ENCODE measurements around the gene LRP5. TPM values are rescaled to one million over a fixed set of nuclear protein-coding genes. Genes with fewer than 3 reads are reported as not detected.

Gene LRP5
- total and polyA plus RNA-seq, 9 of the 15 experiments (the other 6 are each of a cell fraction or from before 2014, with no cell fraction given) = 0.48 to 44.2 (median 13.5) TPM

DNA sequence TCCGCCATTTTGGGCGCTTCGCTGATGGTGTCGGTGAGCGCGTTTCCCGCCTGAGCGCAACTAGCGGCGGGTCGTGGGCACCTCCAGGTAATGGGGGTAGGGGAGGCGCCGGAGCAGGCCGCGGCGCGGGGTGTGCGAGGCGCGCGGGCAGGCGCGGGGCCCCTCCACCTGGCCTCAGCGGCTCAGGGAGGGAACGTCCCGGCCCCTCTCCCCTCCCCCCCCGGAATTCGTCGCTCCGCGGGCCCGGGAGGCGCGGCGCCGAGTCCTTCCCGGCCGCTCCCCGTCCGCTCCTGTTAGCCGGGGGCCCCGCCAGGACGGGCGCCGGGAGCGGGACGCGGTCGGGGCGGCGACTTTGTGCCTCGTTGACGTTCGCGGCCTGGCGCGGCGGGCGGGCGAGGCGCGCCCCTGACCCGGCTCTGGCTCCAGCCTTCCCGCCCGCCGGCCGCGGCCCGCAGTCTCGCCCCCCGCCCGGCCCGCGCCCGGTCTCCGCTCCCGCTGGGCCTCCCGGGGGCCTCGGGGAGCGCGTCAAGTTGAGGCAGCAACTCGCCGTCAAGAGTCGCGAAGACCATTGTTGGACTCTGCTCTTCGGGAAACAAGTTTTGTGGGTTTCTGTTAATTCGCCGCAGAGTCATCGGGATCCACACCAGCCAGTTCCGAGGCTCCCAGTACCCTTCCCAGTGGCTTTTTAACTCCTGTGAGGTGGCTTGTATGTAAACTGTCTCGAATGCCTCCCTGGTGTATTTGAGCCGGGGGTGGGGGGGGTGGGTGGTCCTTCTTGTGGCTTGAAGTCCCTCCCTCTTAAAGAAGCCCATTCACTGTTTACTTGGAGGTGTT lies 148.6 kb downstream of the LRP5 start, which contains the start of gene PPP6R3 (continued):
- TF ChIP-seq MTF1 (CRISPR knock-in tag; IDR thresholded peaks at IDR 0.05; ENCODE audit: borderline replicate concordance) (no peak), BMI1 (IDR thresholded peaks at IDR 0.05; ENCODE audit: low read length) (no peak), ZNF830 (CRISPR knock-in tag; IDR thresholded peaks at IDR 0.05) (no peak), TAF15 (IDR thresholded peaks at IDR 0.05; ENCODE audit: low read depth, low read length) (no peak), U2AF2 (optimal IDR thresholded peaks at IDR 0.05; ENCODE audit: low read depth, low read length) (no peak), FOXJ2 (tag; IDR thresholded peaks at IDR 0.05) (no peak), ERF (CRISPR knock-in tag; IDR thresholded peaks at IDR 0.05) (0 out of 2 replicates have a peak, but pooled peaks have one; percentile 61), ILK (tag; IDR thresholded peaks at IDR 0.05; ENCODE audit: borderline replicate concordance, low read depth) (no peak), CXXC5 (CRISPR knock-in tag; IDR thresholded peaks at IDR 0.05) (peak; percentile 35), ZNF232 (CRISPR knock-in tag; IDR thresholded peaks at IDR 0.05) (no peak), ZNF695 (CRISPR knock-in tag; IDR thresholded peaks at IDR 0.05) (no peak), CCNT2 (IDR thresholded peaks at IDR 0.05; ENCODE audit: borderline replicate concordance, extremely low read depth, insufficient read length, low read depth, low read length) (peak; percentile 61), ZC3H4 (CRISPR knock-in tag; IDR thresholded peaks at IDR 0.05; ENCODE audit: borderline replicate concordance) (no peak)
- TF ChIP-seq, protein P1, sequence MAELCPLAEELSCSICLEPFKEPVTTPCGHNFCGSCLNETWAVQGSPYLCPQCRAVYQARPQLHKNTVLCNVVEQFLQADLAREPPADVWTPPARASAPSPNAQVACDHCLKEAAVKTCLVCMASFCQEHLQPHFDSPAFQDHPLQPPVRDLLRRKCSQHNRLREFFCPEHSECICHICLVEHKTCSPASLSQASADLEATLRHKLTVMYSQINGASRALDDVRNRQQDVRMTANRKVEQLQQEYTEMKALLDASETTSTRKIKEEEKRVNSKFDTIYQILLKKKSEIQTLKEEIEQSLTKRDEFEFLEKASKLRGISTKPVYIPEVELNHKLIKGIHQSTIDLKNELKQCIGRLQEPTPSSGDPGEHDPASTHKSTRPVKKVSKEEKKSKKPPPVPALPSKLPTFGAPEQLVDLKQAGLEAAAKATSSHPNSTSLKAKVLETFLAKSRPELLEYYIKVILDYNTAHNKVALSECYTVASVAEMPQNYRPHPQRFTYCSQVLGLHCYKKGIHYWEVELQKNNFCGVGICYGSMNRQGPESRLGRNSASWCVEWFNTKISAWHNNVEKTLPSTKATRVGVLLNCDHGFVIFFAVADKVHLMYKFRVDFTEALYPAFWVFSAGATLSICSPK (IDR thresholded peaks at IDR 0.05; ENCODE audit: borderline replicate concordance) = no peak

Data from K562 (cell line).